ENCODE results near the gene EPS8.
"Not testable (repeated sequence)": the region's sequence is repeated elsewhere in the genome, so short reads cannot be mapped to it uniquely, and the experiment has no call there.

Gene EPS8

DNA sequence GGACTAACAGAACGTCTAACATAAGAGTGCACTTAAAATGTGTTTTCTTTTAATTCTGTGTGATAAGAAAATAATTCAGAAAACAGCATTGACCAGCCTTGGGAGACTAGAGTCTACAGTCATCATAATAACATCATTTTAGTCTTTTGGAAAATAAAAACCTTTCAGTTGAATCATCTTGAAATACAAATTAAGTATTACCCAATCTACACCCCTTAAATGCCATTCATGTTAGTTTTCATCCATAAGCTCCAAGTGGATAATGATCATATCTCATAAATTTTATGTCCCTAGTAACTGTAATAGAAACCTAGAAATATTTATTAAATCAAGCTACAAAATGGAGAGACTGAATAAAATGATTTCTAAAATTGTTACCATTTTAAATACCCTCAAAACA is 32.4 kb downstream of the EPS8 start:
- DNase-seq (ENCODE audit: low spot score), result no peak

DNA sequence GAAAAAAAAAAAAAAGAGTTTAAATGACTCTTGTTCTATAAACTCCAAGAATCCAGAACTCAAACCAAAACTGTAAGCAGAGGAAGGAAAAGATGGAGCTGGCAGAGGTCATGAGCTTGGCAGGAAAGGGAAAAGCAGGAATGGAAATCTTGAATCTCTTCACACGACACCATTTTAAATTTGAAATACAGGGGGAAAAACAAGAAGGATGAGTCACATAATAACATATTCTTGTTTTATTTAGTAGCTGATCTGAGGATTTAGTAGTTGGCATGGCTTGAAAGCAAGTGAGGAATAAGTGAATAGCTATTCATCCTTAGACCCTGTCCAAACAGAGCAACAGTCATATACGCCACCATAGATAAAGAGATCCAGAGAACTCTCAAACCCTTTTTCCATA is 35.0 kb downstream of the EPS8 start:
- no peak for DNase-seq (ENCODE audit: low spot score)

DNA sequence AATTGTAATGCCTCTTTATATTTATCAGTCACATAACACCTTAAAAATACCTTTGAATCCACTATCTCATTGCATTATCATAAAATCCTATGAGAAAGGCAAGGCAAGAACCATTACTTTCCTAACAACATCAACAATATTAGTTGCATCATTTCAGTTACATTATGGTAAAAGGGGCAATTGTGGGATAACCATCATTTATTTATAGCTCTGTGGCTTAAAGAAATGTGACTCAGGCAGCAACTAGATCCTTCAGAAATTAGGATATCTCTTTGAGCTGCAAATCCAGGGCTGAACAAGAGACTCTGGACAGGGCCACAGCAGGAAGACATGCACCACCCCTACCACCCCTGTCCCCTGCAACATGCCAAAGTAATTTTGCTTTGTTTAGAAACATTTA is 36.4 kb downstream of the EPS8 start:
- DNase-seq (ENCODE audit: low spot score), result no peak

DNA sequence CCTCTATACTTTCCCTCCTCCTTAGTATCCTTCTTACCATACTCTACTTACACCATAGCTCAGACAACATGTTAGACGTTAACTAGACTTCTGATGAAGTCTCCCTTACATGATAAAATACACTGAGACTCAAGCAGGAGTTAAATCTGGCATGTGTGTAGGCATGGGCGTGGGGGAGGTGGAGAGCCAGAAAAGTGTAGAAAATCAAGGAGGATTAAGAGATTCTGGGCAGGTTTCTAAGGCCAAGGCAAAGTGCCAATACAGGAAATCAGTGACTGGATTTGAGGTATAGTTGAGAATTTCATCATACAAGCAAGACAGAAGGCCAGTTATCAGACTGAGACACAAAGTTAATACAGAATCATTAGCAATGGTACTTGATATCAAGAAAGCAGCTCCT is 37.4 kb downstream of the EPS8 start:
- DNase-seq (ENCODE audit: low spot score), result no peak

DNA sequence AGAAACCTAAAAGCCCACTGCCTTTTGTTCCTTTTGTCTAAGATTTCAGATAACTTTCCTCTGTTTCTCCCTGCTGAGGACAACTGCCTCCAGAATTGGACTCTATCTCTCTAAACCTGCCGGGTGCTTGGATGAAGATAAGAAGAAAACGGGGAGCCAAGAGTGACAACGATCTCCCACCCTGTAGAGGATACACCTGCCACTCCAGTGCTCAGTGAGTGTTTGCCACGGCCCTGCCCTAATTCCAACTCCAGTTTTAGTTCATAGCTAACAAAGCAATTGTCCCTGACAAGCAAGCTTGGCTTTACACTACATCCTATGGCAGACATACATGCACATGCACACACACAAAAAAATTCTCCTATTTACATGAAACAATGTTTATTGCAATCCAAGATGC is 39.3 kb downstream of the EPS8 start:
- DNase-seq (ENCODE audit: low spot score), result no peak

DNA sequence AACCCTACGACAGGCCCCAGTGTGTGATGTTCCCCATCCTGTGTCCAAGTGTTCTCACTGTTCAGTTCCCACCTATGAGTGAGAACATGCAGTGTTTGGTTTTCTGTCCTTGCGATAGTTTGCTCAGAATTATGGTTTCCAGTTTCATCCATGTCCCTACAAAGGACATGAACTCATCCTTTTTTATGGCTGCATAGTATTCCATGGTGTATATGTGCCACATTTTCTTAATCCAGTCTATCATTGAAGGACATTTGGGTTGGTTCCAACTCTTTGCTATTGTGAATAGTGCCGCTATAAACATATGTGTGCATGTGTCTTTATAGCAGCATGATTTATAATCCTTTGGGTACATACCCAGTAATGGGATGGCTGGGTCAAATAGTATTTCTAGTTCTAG is 47.3 kb downstream of the EPS8 start:
- not testable (repeated sequence) for DNase-seq (ENCODE audit: low spot score)

DNA sequence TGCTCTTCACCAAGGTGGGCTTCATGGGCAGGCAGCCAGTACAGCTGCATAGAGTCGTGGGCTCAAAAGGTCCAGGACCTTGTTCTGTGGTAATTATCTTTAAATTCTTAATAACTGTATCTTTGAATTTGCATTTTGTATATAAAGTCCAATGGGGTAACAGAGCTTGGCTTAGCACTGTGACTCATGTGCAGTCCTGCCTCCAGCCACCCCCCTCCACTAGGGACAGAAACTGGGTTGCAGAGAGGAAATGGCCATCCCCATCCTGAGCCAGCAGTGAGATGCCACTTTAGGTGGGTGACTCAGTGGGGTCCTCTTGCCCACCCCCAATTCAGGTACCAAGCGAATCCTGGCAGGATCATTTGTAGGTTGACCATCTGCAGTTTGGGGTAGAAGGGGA is 48.1 kb downstream of the EPS8 start:
- DNase-seq (ENCODE audit: low spot score), result no peak

DNA sequence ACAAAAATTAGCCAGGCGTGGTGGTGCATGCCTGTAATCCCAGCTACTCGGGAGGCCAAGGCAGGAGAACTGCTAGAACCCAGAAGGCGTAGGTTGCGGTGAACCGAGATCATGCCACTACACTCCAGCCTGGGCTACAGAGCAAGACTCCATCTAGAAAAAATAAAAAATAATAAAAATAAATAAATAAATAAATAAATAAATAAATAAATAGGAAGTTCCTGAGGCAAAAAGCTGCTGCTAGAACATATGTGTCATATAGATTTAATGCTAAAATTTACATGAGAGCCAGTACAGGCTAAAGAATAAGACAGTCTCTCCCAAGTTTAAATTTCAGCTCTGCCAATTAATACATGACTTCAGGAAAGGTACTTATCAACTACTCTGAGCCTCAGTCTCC is 48.8 kb downstream of the EPS8 start:
- not testable (repeated sequence) for DNase-seq (ENCODE audit: low spot score)

DNA sequence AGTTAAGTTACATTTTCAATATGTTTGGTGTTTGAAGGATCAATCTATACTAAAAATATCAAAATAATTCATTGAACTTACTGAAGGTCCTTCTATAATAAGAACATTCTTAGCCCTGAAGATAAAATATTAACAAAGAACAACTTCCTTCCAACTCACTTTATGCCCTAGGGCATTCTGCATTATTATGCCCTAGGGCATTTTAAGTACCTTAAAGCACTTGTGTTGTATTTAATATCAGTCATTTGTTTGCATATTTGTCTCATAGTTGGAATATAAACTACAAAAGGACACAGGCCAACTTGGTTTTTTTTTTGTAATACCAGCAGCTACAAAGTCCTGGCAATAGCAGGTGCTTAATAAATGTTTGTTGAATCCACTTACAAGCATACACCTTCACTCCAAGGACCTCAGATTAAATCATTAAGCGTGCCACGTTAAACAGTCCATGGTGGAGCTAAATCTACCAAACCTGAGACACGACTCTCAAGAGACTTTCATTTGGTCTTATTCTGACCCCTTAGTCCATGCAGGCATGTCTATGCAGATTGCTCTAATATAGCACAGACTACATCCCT is 50.7 kb downstream of the EPS8 start:
- DNase-seq (ENCODE audit: low spot score), result no peak

DNA sequence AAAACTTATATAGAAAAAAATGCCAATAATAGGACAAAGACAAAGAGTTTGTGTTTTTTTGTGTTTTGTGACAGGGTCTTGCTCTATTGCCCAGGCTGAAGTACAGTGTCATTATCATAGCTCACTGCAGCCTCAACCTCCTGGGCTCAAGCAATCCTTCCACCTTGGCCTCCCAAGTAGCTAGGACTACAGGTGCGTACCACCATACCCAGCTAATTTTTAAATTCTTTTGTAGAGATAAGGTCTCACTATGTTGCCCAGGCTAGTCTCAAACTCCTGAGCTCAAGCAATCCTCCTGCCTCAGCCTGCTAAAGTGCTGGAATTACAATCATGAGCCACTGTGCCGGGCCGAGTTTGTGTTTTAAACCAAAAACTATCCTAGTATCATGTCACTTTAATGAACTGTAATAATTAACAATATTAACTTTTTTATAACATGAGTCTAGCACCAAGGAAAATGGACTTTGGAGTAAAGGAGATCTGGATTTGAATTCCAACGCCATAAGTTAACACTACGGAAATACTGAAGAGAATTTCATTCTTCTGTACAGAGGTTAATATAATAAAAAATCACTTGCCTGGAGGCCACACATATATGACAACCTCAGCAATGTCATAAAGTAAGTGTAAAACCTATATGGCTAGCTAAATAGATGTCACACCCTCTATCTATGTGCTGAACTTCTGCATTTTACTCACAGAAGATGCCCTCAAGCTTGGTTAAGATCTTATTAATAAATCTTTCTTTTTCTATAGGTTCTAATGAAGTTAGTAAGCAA is 53.2 kb downstream of the EPS8 start:
- DNase-seq (ENCODE audit: low spot score), result no peak

DNA sequence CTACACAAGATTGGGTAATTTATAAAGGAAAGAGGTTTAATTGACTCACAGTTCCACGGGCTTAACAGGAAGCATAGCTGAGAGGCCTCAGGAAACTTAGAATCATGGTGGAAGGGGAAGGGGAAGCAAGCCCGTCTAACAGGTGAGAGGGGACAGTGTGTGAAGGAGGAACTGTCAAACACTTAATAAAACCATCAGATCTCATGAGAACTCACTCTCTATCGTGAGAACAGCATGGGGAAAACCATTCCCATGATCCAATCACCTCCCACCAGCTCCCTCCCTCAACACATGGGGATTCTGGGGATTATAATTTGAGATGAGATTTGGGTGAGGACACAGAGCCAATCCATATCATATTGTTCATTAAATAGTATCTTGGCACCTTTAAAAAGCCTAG is 56.1 kb downstream of the EPS8 start:
- DNase-seq (ENCODE audit: low spot score), result no peak

DNA sequence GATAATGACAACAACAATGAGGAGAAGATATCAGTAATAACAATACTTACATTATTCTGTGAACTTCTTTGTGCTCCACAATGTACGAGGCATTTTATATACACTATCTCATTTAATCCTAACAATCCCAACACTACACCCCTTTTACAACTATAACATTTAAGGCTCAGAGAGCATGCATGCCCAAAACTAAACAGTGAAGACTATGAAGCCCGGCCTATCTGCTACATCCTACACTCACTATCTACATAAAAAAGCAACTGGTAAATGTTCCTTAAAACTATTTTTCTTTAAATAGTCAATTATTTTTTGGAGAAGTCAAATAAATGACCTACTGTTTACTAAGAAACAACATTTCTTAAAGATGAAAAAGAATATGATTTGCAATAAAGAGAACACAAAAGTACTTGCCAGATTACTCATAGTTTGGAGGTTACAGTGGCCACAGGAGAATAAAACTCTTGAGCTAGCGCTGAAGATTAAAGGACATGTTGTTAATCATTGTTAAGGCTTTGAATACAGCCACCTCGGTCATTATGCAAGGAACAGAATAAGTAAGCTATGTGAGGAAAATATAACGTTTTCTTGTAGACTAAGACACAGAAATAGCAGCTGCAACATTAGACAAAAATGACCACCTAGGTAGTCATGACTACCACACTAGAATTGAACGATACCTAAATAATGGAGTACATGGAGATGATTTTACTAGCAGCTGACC is 56.7 kb downstream of the EPS8 start:
- no peak for DNase-seq (ENCODE audit: low spot score)

DNA sequence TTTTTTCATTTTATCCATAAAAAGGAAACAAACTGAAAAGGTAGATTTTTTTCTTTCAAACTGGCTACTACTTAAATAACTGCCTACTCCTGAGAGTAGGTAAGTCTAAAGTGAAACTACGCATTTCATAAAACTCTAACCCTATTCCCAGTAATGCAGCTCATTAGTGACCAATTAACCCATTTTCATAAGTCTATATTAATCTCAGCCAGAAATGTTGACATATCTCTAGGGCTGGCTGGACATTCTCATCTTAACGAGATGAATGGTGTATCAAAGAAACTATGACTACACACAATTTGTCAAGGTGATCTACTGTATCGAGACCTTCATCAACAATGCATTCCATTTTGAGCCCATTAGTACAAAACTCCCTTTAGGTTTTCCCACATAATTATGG is 57.2 kb downstream of the EPS8 start:
- no peak for DNase-seq (ENCODE audit: low spot score)

DNA sequence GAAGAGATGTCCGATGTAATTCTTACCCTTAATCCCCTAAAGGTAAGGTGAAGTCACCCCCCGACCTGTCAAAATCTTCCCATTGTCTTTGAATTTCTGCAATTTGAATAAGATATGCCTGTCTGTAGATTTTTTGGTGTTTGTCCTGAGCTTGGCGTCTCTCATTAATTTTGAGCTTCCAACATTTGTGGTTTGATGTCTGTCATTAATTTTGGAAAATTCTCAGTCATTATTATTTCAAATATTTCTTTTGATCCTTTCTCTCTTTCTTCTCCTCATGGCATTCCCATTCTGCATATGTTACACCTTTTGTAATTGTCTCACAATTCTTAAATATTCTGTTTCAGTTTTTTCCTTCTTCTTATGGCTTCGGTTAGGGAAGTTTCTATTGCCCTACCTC is 60.1 kb downstream of the EPS8 start:
- DNase-seq (ENCODE audit: low spot score), result no peak

DNA sequence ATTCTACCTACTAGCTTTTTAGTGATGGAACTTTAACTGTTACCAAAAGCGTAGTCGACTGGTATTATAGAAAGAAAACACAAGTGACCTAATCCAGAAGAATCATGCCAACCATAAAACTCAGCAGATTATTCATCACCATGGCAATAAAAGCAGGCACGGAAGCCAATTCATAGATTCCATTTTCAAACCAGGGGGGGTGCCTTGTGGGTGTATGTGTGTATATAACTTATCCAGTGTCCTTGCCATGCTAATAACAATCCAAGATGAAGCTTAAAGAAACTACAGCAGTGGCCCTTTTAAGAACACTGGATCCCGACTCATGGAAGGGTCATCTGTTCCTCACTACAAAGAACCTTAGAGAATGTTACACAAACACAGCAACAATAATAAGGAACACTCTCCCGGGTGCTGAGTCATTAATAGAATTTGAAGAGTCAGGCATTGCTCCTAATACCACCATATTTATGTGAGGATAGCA is 61.0 kb downstream of the EPS8 start:
- DNase-seq (ENCODE audit: low spot score), result no peak

DNA sequence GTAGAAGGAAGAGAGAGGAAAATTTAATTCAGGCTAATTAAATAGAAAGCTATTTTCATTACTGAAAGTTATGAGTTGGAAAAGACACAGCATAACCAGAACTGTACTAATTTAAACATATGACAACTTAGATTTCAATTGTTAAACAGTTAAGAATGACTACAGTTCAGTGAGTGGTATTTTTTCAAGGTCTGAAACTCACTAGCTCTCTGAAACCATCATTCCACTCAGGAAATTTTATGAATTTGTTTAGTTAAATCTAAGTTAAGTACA is 62.4 kb downstream of the EPS8 start:
- DNase-seq (ENCODE audit: low spot score), result no peak

DNA sequence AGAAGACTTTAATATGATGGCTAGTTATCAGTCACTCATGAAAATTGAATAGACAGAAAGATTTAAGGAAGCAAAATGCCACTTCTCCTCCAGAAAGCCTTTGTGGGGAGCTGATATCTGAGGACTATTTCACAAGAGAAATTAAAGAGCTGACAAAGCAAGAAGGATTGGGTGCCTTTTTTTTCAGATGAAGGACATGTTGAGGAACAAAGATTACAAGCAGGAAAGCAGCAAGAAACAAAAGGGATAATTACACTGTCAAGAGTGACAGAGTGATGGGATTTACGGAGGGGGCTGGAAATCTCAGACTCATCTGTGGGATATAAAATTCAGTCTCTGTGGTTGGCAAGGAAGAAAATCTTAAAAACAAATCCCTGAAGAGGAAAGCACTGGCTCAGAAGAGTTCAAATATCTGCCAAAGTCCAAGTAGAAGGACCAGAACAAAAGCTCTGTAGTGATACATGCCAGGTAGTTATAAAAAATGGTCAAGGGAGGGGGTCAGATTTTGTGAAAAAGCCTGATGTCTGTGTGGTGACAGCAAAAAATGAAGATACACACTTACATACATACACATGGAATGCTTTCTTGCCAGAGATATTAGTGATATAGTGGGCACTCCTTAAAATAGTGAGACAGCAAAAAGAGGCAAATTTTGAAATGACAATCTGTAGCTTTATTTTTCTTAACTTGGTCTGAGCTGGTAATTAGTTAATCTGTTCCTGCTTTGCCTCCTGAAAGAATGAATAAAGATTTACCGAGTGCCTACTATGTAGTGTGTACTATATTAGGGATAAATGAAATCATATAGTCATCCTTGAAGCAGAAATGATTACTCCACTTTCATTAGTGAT is 62.9 kb downstream of the EPS8 start:
- DNase-seq (ENCODE audit: low spot score), result no peak

DNA sequence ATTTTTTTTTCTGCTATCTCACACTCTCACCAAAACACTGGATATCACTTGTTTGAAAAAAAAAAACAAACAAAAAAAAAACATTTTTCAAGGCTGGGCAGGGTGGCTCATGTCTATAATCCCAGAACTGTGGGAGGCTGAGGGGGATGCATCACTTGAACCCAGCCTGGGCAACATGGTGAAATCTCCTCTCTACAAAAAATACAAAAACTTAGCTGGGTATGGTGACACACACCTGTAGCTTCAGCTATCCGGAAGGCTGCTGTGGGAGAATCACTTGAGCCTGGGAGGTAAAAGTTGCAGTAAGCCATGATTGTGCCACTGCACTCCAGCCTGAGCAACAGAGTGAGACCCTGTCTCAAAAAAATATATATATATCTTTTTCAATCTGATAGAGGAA is 66.2 kb downstream of the EPS8 start:
- DNase-seq (ENCODE audit: low spot score), result no peak

DNA sequence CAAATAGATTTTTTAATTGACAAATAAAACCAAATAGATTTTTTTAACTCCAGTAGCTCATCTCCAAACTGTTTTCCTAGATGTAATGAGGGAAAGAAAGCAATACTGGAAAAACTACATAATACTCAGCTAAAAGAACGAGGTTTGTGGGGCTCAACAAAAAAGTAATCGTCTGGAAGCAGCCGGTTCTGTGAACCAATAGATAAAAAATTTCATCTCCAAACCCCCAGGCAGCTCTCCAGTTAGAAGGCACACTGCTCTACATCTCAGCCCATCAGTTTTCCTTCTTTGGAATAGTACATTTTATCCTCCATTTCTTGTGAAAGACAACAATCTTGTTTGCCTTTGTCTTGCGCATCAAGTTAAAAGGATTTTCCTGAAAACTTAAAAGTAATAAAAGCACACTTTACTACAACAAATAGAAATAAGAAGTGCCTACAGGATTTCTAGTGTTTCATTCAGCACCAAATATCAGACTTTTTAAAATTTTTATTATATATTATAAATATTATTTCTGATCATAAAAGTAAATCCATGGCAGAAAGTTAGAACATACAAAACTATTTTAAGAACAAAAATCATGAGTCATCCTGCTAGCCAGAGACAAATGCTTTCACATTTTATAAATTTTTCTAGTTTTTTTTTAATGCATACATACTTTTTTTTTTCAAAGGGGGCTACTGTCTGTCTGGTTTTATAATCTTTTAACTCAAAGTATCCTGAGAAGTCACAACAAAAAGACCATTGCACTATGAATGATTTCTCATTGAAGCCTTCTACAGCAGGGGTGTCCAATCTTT is 67.7 kb downstream of the EPS8 start:
- DNase-seq (ENCODE audit: low spot score), result no peak

DNA sequence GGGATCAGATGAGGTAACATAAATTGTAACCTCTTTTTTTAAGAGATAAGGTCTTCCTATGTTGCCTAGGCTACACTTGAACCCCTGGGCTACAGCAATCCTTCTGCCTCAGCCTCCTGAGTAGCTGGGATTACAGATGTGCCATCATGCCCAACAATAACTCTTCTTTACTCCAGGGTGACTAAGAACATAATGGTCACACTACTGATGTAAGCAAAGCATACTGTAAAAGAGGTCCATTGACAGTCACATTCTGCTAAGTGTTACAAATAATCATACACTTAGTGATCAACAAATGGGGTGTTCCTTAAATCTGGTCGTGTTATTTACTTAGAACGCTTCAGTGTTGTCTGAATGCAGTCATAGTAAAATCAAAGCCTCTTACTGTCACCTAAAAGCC is 68.9 kb downstream of the EPS8 start:
- DNase-seq (ENCODE audit: low spot score), result no peak

DNA sequence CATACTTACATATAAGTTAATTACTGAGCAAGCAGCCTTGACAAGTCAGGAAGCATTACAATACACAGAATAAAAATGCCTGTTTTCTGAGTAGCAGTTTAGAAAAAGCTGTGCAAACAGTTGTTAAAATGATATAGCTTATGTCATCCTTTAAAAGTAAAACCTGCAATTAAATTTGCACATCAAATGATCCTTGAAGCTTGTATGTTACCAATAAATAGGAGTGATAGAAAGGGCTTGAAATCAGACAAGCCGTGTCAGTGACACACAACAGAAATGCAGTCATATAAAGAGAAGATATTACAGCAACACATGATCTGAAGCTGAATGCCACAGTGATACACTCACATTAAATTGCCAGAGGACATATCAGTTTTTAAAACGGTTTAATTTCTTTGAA is 70.0 kb downstream of the EPS8 start:
- no peak for DNase-seq (ENCODE audit: low spot score)

Data from CD4-positive, alpha-beta T cell treated with Interleukin-6 at 100 ng/mL for 8 hours (primary cell).